Transverse colon (tissue), 4 donors: ENCODE data around the gene ATP5F1D. TPM values are rescaled to one million over a fixed set of nuclear protein-coding genes. Genes with fewer than 3 reads are reported as not detected.

Source experiments
- DNase-seq: peaks from one replicate; pipeline ENCODE4 v3.0.0-alpha.2; 2019
- H3K27ac ChIP-seq, 4 donors: fragments of 200-600 bp; sonication (generic); 2 replicates each; pipeline ENCODE4 v1.5.1; 2016 to 2018; ENCODE audit warnings: inconsistent platforms in 4 of 4
- H3K27me3 ChIP-seq: fragments of 200-600 bp; sonication (generic); 2 replicates; pipeline ENCODE4 v1.5.1; 2017; ENCODE audit warnings: inconsistent platforms
- H3K36me3 ChIP-seq, 4 donors: fragments of 200-600 bp; sonication (generic); 2 replicates each; pipeline ENCODE4 v1.5.1; 2017 to 2019; ENCODE audit warnings: inconsistent platforms in 4 of 4
- H3K4me1 ChIP-seq, 4 donors: fragments of 200-600 bp; sonication (generic); 2 replicates each; pipeline ENCODE4 v1.5.1; 2017 to 2020; ENCODE audit warnings: inconsistent platforms in 4 of 4
- H3K4me3 ChIP-seq, 4 donors: fragments of 200-600 bp; sonication (generic); 1 replicate in 1 of 4; 2 replicates in 3 of 4; pipeline versions ENCODE4 v1.5.1 to v1.6.1; 2017 to 2019; ENCODE audit warnings: inconsistent platforms in 4 of 4
- H3K9me3 ChIP-seq, 2 donors: fragments of 200-600 bp; sonication (generic); 2 replicates each; pipeline ENCODE4 v1.5.1; 2017 to 2019; ENCODE audit warnings: inconsistent platforms in 2 of 2
- CTCF ChIP-seq, 5 experiments: fragments of 200-600 bp in 3 of 5; fragments of 450-650 bp in 2 of 5; sonication (generic) in 3 of 5; IDR thresholded peaks; 1 replicate in 2 of 5; 2 replicates in 3 of 5; pipeline ENCODE4 v1.5.1; 2016 to 2017; ENCODE audit warnings: antibody characterized with exemption in 5 of 5, inconsistent platforms in 3 of 5, mild to moderate bottlenecking in 2 of 5, moderate library complexity in 1 of 5
- EP300 ChIP-seq: sonication (generic); formaldehyde crosslinking; IDR thresholded peaks from one replicate; pipeline ENCODE4 v1.6.1; 2017; ENCODE audit warnings: antibody characterized with exemption, low read depth
- POLR2A ChIP-seq: fragments of 450-650 bp; IDR thresholded peaks from one replicate; pipeline ENCODE4 v1.6.1; 2016; ENCODE audit warnings: antibody characterized with exemption, mild to moderate bottlenecking, moderate library complexity
- POLR2AphosphoS5 ChIP-seq, 3 donors: sonication (generic); formaldehyde crosslinking; IDR thresholded peaks; one replicate each; pipeline ENCODE4 v1.6.1; 2016; ENCODE audit warnings: antibody characterized with exemption in 3 of 3
- WGBS, 2 donors: methylation state at CpG; one replicate each; pipeline ENCODE4 v1.1.5; 2018; ENCODE audit warnings: low coverage in 1 of 2; 5-methylcytosine and 5-hydroxymethylcytosine counted together
- in situ Hi-C, 4 donors: fragments of 200-750 bp; cut with MboI; loops; one replicate each; pipeline versions ENCODE4 v1.15.0 to v1.15.1; 2017; ENCODE audit warnings: low sequenced_read_pairs in 3 of 4, low pct_ligation_motif_present in 1 of 4, low pct_unique_long_range_greater_than_20kb in 1 of 4
- intact Hi-C: fragments of 100-400 bp; cut with DNase I; formaldehyde crosslinking; loops from one replicate; pipeline ENCODE4 v1.15.1; 2023; ENCODE audit warnings: low total_unique reads
- total RNA-seq, 4 donors: library from RNA; depleted of rRNA; stranded (reverse); fragments of >200 nt; gene quantifications; one replicate each; pipeline ENCODE4 v1.1.0, GENCODE V29; 2016

The ATP5F1D gene
- total RNA-seq, 4 donors from 2014 or later: 157 to 650 (median 240) TPM

- Histone ChIP-seq H3K4me1 (peaks cover 50 to 63% (median 55%) of the 10 kb centered on the region in 4 donors), H3K4me3 (peak overlapping the region in 3 of 4 donors; percentile 8 to 86 (median 29)), H3K36me3 (no peaks in the 10 kb centered on the region), H3K9me3 (no peaks in the 10 kb centered on the region), H3K27me3 (peaks cover 29% of the 10 kb centered on the region), H3K27ac (peak overlapping the region; percentile 98 to 99 (median 98))
- peak; percentile 88 for DNase-seq
- intact Hi-C loops: loop anchor here (10.0 kb wide), 2 partner anchors 135 to 215 kb away; partner anchors contain the start of genes CNN2, GPX4, RNU6-2 and TMEM259
- TF ChIP-seq POLR2AphosphoS5 (IDR thresholded peaks at IDR 0.05): no peak
- peak; percentile 59 to 93 (median 82) for TF ChIP-seq CTCF (IDR thresholded peaks at IDR 0.05)
- in situ Hi-C loops: no loop called here
- 0 to 13% methylated on average over 6 to 56 of the region's 84 CpGs for WGBS, 2 donors
These were observed 1.5 kb upstream of the ATP5F1D start for GRCh38 chr19:1239796-1240737.

GRCh38 chr19:1240925-1241324 is 626 bp upstream of the ATP5F1D start:
- no peaks in the 10 kb centered on the region for H3K9me3 ChIP-seq
- H3K4me1 ChIP-seq: peaks cover 59 to 71% (median 64%) of the 10 kb centered on the region in 4 donors
- intact Hi-C loops: loop anchor here (10.0 kb wide), 2 partner anchors 136 to 216 kb away; partner anchors contain the start of genes CNN2, GPX4, RNU6-2 and TMEM259
- H3K4me3 ChIP-seq: peak overlapping the region in 2 of 4 donors; percentile 29 to 86
- DNase-seq: no peak
- 53% methylated on average over 15 of the region's 15 CpGs; no CpG with 5 or more reads in 1 of the 2 donors for WGBS, 2 donors
- peak overlapping the region; percentile 98 to 99 (median 98) for H3K27ac ChIP-seq
- peaks cover 20% of the 10 kb centered on the region for H3K27me3 ChIP-seq
- in situ Hi-C loops: no loop called here
- no peak for TF ChIP-seq POLR2A
- no peak for TF ChIP-seq CTCF (IDR thresholded peaks at IDR 0.05)
- no peak for TF ChIP-seq POLR2AphosphoS5 (IDR thresholded peaks at IDR 0.05)
- no peak for TF ChIP-seq EP300
- no peaks in the 10 kb centered on the region for H3K36me3 ChIP-seq

- TF ChIP-seq POLR2AphosphoS5 (IDR thresholded peaks at IDR 0.05) (peak in 1 of 3 donors; percentile 31), EP300 (no peak), CTCF (IDR thresholded peaks at IDR 0.05) (peak; percentile 95 to 99 (median 98))
- no peaks in the 10 kb centered on the region for H3K27me3 ChIP-seq
- peak overlapping the region in 1 of 4 donors; percentile 86 for H3K4me3 ChIP-seq
- in situ Hi-C loops (no loop called here), intact Hi-C loops (loop anchor here (1.0 to 10.0 kb wide), 3 partner anchors 23 to 219 kb away; partner anchors contain the start of genes CNN2, GPX4, RNU6-2 and TMEM259)
- H3K9me3 ChIP-seq: no peaks in the 10 kb centered on the region
- WGBS, 2 donors: 72% methylated on average over 14 of the region's 33 CpGs; no CpG with 5 or more reads in 1 of the 2 donors
- no peaks in the 10 kb centered on the region for H3K36me3 ChIP-seq
- H3K4me1 ChIP-seq: peaks cover 62 to 73% (median 67%) of the 10 kb centered on the region in 4 donors
- peak overlapping the region; percentile 98 to 99 (median 98) for H3K27ac ChIP-seq
- peak; percentile 91 for DNase-seq
These were observed 2.5 kb downstream of the ATP5F1D start for GRCh38 chr19:1243768-1244692.
